Stimulated activated CD4-positive, alpha-beta T cell treated with anti-CD3 and anti-CD28 coated beads, Interleukin-12 subunit alpha, Interleukin-12 subunit beta, amount 100 ng/mL, for 48 hours (primary cell): Measurements from ENCODE around the gene AP5Z1.
"Not testable (repeated sequence)": the region's sequence is repeated elsewhere in the genome, so short reads cannot be mapped to it uniquely, and the experiment has no call there.

Experiments
- DNase-seq, 3 donors: peaks; one replicate each; pipeline ENCODE4 v3.0.0-alpha.2; 2020; ENCODE audit warnings: low read depth in 2 of 3, low spot score in 1 of 3

Gene AP5Z1

DNA sequence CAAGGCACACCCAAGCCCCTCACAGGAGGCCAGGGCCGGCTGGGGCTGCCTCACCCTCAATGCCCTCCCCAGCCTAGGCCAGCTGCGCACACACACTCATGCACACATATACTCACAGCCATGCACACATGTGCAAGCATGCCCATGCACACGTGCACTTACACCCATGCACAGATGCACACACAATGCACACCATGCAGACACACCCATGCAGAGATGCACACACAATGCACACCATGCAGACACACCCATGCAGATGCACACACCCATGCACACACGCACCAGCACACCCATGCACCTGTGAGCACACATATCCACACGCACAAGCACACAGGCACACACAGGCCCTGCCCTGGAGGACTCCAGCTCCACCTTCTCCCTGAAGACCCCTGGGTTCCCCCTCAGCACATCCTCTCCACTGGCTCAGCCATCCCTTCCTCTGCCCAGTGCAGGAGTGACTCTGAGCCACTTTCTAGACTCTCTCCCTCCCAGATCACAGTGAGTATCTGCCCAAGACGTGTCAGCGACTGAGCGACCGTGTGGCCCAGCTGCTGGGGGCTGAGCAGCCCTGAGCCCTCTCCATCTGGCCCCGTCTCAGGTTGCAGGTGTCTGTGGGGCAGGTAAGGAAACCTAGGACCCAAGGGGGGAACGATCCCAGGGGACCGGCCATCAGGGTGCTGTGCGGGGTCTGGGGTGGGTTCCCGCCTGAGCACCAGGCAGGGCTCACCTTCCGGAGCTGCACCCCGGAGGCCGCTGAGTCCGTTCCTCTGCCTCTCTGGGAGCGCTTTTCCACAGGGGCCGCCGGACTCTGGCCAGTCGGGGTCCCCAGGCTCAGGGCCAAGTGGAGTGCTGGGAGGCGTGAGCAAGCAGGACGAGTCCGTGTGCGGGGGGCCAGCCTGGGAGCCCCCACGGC lies 25.8 kb downstream of the AP5Z1 start:
- no peak for DNase-seq

DNA sequence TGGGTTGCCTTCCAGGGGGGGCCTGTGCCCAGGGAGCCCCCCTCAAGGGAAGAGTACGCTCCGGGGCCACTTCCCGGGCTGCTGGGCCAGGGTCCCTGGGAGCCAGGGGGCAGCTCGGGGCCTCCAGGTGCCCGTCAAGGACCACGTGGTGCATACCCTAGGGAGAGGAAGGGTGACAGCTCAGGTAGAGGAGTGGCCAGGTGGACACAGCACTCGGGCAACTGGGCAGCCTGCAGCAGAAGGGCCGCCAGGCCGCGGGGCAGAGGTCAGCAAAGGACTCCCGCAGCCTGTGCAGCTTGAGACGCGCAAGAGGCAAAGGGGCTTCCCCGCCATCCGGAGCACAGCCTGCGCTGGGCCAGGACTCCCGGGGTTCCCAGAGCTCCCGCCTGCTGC lies 26.4 kb downstream of the AP5Z1 start:
- DNase-seq: no peak

DNA sequence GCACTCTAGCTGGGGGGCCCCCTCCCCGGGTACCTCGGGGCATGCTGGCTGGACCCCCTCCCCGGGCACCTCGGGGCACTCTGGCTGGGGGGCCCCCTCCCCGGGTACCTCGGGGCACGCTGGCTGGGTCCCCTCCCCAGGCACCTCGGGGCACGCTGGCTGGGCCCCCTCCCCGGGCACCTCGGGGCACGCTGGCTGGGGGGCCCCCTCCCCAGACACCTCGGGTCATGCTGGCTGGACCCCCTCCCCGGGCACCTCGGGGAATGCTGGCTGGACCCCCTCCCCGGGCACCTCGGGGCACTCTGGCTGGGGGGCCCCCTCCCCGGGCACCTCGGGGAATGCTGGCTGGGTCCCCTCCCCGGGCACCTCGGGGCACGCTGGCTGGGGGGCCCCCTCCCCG lies 27.2 kb downstream of the AP5Z1 start:
- not testable (repeated sequence) for DNase-seq

DNA sequence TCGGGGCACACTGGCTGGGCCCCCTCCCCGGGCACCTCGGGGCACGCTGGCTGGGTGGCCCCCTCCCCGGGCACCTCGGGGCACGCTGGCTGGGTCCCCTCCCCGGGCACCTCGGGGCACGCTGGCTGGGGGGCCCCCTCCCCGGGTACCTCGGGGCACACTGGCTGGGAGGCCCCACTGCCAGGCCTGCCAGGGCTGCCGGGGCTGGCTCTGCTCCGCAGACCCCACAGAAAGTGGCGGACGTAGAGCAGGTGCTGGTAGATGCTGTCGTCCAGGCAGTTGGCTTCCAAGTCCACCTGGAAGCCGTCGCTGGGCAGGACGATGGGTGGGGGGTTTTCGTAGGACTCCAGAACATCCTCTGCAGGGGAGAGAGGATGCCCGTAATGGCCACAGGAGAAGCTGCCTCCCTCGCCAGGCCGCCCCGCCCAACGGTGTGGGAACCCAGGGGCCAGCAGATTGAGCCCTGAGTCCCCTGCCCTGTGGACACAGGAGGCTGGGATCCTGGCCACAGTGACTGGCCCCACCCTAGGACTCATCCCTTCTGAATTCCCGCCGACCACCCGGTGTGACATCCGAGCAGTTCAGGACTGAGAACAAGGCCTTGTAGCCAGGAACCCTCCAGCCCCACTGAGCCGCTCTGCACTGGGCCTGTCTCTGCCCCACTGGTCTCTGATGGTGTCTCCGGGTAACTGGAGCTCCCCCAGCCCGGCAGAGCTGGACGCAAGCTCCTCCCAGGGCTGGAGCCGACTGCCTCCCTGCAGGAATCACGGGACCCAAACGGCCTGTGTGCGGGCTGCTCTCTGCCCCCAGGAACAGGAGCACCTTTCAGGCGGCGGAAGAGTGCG lies 28.2 kb downstream of the AP5Z1 start:
- DNase-seq: no peak

DNA sequence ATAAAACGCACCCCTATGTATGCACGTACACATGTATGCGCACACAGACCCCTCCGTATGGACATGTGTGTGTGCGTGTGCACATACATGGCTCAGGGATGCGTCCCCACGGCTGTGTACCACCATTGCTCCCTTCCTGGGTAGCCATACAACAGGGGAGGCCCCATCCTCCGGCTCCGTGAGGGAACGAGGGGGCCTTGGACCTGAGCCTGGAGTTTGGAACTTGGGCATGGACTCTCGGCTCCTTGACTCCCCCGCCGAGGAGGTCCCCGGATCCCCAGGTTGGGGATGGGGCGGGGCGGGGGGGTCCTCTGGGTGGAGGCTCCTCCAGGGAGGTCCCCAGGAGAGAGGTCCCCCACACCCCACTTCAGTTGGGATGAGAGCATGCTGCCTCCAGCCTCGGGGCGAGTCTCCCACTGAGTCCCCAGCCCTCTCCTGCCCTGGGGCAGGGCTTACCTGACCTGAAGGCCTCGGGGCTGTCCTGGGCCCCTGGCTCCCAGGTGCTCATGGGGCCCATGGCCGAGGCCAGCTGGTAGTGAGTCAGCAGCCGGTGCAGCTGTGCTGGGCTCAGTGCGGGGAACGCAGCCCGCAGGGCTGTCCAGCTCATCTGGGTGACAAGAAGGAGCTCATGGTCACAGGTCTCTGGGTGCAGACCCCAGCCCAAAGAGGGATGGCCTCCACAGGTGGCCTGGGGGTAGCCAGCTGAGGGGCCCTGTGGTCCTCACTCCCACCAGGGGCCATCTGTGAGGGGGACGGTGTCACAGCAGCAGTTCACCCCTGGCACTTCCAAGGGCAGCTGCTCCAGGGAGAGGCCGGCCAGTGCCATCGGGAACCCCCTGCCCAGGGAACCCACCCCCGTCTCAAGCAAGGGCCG lies 29.9 kb downstream of the AP5Z1 start:
- no peak for DNase-seq

DNA sequence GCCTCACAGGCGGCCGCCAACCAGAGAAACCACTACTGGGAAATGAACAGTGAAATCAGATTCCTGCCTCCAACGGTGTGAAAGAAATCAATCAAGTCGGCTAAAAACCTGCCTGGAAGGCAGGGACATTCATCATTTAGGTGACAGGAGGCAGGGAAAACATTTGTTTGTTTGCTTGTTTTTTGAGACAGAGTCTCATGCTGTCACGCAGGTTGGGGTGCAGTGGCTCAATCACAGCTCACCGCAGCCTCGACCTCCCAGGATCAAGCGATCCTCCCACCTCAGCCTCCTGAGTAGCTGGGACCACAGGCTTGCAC lies 30.5 kb downstream of the AP5Z1 start:
- no peak for DNase-seq

DNA sequence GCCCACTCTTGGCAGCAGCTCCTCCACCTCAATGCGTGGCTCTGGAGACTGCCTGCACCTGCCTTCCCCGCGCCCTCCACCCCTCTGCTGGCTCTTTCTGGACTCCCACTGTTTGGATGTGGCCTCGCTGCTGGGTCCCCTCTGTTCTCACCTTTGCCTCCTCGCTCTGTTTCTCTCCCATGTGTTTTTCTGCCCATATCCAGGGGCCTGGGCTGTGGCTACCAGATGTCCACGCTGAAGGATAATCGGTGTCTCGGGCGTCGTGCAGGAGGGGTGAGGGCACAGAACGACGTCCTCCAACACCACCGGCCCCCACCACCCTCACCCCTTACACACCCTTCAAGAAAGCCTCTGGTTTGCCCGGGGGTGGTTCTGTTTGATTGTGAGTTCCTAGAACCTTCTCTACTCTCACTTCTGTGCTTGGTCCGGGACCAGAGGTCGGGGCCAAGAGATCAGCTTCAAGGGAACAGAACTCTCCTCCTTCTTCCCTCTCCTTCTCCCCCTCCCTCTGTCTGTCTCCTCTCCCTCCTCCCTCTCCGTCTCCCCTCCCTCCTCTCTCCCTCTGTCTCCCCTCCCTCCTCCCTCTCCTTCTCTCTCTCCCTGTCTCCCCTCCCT lies 31.7 kb downstream of the AP5Z1 start:
- no peak for DNase-seq

DNA sequence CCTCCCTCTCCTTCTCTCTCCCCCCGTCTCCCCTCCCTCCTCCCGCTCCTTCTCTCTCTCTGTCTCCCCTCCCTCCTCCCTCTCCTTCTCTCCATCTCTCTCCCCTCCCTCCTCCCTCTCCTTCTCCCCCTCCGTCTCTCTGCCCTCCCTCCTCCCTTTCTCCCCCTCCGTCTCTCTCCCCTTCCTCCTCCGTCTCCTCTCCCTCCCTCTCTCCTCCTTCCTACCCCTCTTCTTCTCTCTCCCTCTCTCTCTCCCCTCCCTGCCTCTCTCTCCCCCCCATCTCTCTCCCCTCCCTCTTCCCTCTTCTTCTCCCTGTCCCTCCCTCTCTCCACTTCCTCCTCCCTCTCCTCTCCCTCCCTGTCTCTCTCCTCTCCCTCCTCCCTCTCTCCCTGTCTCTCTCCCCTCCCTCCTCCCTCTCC lies 32.2 kb downstream of the AP5Z1 start:
- DNase-seq: no peak

DNA sequence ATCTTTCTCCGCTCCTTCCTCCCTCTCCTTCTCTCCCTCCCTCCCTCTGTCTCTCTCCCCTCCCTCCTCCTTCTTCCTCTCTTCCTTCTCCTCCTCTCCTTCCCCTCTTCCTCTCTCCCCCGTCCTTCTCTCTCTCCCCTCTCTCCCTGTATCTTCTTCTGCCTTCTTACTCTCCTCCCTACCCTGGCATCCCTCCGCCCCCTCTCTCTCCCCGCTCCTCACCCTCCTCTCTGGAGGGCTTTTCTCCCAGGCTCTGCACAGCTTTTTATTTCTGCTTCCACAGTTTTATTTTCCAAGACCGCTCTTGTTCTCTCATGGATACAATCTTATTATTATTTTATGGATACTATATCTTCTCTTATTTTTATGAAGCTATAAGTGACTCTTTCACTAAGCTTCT lies 32.6 kb downstream of the AP5Z1 start:
- no peak for DNase-seq

DNA sequence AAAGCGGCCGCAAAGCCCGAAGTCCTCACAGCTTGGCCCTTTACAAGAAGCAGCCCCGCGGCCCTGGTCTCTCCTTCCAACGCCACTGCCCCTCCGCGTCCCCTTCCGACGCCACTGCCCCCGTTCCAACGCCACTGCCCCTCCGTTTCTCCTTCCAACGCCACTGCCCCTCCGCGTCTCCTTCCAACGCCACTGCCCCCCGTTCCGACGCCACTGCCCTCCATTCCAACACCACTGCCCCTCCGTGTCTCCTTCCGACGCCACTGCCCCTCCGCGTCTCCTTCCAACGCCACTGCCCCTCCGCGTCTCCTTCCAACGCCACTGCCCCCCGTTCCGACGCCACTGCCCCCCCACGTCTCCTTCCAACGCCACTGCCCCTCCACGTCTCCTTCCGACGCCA lies 33.1 kb downstream of the AP5Z1 start:
- no peak for DNase-seq

DNA sequence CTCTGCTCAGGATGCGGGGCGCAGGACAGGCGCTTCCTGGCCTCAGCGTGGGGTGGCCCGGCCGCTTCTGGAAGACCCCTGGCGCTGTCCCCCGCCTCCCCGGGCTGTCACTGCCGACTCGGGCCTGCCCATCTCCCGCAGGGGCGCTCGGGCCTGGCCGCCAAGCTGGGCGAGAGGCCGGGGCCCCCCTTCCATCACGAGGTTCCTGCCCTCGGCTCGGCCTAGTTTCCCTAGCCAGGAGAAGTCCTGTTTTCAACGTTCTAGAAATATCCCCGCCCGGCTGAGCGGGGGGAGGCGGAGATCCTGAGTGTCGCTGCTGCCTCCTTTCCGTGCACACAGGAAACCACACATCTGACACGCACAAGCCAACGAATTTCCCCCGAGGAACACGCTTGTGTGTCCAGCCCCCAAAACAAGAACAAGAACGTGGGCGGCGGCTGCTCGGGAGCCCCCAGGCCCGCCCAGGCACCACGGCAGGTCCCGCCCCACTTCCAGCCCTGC lies 33.7 kb downstream of the AP5Z1 start:
- DNase-seq: no peak

DNA sequence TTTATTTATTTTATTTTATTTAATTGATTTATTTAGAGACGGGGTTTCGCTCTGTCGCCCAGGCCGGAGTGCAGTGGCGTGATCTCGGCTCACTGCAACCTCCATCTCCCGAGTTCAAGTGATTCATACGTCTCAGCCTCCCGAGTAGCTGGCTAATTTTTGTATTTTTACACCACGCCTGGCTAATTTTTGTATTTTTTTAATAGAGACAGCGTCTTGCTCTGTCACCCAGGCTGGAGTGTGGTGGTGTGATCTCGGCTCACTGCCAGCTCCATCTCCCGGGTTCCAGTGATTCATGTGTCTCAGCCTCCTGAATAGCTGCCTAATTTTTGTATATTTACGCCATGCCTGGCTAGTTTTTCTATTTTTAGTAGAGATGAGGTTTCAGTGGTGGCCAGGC lies 34.2 kb downstream of the AP5Z1 start:
- DNase-seq: no peak

DNA sequence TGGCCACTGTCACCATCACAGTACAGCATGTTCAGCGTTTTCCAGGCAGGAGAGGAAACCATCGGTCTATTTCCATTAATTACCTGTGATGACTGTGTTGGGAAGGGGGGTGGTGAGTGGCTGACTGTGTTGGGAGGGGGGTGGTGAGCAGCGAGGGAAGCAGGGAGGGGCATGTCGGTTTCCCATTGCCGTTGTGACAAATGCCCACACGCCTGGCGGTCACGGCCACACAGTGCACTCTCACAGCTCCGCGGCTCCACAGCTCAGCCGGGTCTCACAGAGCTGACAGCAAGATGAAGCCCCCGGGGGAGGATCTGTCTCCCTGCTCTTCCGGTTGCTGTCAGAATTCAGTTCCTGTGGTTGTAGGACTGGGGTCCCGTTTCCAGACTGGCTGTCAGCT lies 39.0 kb downstream of the AP5Z1 start:
- no peak for DNase-seq

DNA sequence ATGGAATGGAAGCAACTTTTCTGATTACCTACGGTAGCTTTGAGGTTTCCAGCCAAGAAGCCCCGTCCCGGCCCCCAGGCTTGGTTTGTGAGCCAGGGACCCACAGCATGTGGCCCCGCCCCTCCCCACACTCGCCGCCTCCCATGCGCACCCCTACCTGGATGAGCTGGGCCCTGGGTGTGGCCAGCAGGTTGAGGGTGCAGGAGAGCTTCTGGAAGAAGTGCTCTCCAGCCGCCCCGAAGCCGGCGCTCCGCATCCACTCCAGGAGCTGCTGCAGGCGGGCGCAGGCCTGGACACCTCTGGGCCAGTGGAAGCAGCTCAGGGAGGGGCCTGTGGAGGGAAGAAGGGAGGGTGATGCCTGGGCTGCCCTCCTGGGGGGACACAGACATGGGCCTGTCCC lies 39.7 kb downstream of the AP5Z1 start:
- no peak for DNase-seq

DNA sequence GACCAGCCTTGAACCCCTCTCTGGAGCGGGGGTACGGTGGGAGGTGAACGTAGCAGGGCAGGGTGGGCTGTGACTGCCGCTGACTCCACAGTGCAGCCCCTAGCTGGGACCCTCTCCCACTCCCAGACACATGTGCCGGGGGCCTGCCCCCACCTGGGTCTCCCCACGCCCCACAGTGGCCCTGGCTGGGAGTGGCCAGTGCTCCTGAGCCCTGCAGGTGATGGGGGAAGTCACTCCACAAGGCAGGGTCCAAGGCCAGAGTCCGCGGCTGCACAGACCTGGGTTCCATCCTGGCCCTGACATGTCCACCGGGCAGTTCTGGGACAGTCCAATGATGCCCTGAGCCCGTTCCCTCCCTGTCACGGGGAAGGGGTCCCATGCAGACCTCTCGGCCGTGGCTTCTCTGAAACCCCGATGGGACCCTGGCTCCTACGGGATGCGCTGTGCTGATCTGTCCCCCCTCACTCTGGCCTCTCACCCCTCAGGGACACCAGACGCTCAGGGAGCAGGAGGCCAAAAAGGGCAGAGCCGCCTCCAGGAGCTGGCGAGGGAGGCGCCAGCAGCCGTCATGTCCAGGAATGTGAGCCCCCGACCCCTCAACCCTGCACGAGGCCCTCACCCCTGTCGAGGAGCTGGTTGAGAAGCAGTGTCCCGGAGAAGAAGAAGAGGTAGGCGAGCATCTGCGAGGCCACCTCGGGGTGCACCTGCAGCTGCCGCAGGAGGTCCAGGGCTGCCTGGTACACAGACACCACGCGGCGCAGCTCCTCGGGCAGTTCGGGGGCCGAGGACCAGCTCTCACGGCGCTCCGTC lies 40.4 kb downstream of the AP5Z1 start:
- DNase-seq: no peak

DNA sequence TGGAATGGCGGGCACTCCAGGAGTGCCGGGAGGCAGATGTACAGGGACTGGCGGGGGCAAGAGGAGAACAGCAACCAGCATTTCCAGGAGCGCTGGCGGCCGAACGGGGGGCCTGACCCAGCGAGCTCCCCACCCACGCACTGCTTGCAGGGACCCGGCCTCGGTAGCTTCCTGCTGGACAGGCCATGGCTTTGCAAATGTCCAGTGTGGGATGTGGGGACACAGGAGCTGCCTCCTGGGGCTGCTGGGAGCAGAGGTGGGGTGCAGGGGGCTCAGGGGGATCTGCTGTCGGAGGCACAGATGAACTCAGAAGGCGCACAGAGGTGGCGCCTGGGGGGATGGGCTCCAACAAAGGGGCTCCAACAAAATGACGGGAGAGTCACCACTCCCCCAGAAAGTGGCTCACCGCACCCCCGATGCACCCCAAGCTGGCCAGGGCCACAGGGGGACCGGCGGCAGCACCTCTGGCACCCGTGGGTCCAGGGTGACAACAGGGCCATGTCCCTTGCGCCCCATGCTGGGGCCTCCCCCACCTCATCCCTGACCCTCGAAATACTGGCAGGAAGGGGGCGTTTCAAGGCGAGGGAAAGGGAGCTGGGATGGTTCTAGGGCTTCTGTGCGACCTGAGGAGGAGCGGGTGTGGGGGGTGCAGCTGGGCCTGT lies 41.1 kb downstream of the AP5Z1 start:
- no peak for DNase-seq

DNA sequence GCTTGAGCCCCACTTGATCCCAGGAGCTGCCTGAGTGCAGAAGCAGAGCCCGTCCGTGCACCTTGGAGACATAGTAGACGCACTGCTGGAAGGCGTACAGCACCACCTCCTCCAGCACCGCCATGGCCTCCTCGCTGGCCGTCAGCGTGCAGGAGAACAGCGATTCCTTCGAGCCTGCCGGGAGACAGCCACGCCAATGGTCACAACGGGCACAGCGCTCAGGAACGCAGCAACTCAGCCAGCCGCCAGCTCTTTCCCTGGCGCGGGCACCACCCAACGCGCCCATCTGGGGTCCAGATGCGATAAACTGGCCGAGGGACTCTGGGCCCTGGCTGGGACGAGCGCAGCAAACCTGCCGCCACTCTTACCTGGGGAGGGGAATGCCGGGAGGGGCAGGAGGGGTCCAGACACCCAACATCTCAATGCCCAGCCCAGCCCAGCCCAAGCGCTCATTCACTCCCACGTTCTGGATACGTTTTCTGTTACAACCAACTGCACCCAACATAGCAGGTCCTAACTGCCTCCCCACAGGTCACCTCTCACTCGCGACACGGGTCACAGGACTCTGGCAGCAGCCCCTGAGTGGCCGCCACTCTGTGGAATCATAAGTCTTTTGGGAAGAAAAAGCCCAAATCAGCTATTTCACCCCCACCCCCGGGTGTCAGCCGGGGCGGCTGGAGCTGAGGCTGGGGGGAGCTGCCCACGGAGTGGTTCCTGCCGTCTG lies 41.9 kb downstream of the AP5Z1 start:
- DNase-seq: no peak

DNA sequence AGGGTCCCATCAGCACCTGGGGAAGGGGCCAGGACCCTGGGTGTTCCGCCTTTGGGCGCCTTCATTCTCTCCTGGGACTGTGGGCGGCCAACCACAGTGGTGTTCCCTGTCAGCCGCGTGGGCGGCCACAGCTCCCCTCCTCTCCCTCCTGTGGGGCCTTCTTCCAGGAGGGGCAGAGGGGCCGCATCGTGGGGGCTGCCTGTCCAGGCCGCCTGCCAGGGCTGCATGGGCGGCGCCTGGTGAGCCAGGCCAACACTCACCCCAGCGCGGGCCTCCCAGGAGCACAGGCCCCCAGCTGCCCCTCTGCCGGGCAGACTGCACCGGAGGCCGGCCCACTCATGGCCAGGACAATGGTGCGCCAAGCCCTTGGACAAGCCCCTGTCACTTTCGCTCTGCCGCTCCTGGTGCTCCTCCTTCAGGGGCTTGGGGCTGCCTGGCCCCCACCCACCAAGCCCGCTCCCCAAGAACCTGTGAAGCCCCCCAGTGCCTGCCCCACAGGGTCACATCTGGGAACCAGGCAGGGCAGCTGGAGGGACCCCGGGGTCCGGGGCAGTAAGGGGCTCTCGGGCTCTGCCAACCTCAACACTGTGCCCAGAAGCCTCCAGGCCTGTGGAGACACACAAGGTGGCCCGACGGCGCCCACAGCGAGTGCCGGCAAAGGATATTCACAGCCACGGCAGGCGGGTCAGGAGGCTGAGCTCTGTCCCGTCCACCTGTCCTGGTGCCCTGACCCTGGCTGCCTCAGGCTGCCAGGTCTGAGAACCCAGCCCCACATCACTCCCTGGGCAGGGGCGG lies 42.8 kb downstream of the AP5Z1 start:
- DNase-seq: no peak
